Superior temporal gyrus (tissue), 1 donor: Measurements from ENCODE around the gene RBCK1.
"Not testable (repeated sequence)": the region's sequence is repeated elsewhere in the genome, so short reads cannot be mapped to it uniquely, and the experiment has no call there.

Experiments used
- DNase-seq: peaks from one replicate; pipeline ENCODE4 v3.0.0-alpha.2; 2016; ENCODE audit errors: extremely low spot score

Gene RBCK1

DNA sequence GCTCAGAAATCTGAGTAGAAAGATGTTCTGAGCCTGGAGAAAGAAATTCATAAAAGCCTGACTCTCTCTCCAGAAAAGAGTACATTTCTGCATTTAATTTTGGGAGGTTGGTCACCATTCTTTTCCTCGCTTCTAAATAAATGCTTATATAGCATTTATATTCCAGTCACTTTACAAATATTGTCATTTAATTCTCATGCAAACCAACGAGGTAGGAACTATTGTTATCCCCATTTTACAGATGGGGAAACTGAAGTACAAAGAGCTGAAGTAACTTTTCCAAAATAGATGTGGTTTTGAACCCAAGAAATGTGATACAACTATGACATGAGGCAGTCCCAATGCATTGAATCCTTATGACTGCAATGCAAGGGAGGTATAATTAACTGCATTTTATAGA, 32.0 kb upstream of the RBCK1 start:
- no peak for DNase-seq

DNA sequence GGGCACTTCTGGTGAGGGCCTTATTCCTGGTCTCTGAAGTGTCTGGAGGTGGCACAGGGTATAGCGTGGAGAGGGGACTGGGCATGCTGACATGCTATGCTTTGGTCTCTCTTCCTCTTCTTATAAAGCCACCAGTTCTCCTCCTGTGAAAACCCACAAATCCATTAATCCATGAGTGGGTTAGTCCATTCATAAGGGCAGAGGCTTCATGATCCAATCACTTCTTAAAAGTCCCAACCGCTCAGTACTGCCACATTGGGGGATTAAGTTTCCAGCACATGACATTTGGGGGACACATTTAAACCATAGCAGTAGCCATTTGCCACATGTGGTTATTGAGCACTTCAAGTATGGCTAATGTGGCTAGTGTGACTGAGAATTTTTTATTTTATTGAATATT, 31.3 kb upstream of the RBCK1 start:
- no peak for DNase-seq

DNA sequence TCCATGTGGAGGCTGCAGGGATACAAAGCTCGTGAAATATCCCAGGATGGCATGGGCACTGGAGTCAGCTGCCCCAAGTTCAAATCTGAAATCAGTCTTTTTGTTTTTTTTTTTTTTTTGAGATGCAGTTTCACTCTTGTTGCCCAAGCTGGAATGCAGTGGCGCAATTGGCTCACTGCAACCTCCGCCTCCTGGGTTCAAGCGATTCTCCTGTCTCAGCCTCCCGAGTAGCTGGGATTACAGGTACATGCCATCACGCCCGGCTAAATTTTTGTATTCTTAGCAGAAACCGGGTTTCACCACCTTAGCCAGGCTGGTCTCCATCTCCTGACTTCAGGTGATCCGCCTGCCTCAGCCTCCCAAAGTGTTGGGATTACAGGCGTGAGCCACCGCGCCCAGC, 30.5 kb upstream of the RBCK1 start:
- not testable (repeated sequence) for DNase-seq

DNA sequence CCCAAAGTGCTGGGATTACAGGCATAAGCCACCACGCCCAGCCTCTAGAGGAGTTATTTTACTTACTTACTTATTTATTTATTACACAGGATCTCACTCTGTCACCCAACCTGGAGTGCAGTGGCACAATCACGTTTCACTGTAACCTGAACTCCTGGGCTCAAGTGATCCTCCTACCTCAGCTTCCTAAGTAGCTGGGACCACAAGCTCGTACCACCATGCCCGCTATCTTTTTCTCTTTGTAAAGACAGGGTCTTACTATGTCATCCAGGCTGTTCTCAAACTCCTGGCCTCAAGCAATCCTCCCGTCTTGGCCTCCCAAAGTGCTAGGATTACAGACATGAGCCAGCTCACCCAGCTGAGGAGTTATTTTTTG, 29.1 kb upstream of the RBCK1 start:
- DNase-seq = no peak

DNA sequence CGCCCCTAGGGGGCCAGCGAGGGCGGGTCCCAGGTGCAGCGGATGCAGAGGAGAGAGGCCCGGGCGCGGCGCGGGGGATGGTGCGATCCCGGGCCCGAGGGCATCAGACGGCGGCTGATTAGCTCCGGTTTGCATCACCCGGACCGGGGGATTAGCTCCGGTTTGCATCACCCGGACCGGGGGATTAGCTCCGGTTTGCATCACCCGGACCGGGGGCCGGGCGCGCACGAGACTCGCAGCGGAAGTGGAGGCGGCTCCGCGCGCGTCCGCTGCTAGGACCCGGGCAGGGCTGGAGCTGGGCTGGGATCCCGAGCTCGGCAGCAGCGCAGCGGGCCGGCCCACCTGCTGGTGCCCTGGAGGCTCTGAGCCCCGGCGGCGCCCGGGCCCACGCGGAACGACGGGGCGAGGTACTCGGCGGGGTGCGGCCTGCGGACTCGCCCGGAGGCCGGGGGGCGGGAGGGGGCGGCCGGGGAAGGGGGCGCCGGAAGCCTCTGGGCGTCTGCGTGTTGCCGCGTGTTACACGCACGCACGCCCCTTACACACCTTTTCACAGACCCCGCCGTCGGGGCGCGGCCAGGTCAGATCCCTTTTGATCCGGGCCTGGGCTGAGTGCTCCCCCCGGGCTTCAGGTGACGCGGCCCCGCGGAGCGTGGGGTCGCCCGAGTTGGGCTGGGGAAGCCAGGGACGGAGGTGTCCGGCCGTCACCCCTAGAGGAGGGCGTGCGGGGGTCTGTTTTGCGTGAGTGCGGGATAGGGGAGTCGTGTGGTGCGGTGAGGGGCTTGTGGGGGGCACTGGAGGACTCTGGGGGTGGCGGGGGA, 27.1 kb upstream of the RBCK1 start:
- DNase-seq = no peak

DNA sequence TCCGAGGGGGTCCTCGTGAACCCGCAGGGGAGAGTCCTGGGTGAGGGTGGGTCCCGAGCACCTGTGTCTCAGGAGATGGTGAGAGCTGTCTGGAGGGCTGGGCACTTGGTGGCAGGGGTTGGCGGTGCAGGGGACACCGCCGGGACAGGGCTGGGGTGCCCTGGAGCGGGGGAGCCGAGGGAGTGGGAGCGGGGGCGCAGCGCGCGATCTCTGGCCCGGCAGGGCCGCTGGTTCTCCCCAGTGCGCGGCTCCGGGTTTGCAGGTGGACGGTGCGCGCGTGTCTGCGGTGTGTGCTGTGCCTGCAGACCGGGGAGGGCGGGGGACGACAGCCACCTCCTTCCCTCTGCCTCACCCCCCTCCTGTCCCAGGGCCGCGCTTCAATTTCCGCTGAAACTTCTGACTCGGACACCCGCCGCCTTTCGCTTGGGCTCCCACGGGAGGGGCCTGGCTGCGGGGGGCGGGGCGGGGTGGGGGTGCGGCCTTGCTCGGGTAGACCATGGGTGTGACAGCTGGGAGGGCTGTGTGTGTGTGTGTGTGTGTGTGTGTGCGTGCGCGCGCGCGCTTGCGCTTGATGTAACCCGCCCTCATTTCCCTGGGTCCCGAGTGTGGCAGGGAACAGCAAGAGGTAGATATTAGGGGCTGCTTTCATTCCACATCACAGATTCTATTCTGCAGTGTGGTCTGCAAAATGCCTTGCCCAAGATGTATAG, 26.4 kb upstream of the RBCK1 start:
- no peak for DNase-seq

DNA sequence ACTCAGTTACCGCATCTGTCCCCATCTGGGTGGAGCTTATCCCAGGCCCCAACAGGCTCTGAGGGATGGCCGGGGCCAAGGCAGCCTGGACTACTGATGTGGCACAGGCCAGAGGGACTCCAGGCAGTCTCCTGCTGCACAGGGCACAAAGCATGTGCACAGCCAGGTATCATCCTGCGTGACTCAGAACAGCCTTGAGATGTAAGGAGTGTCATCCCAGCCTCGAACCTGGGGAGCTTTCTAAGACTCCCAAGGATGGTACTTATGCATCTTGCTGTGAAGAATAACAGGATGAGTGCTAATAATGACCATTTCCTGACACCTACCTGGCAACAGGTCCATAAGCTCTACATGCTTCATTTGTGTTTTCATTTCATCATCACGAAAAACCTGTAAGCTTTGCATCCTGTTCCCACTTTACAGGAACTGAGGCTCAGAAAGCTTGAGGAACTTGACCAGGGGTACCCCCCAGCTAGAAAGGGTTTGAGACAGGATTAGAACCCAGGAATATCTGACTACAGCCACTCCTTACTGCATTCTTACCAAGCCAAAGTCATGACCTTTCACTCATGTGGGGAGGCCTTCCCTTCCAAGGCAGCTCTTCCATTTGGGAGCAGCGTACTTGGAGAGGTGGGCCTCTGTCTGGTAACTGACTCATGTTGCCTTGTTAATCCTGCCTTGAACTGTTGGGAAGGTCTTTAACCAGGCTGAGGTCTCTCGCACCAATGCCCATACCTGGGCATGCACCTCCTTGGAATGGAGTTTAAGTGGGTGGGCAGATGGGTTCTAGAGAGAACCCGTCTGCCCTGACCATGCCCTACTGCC, 25.6 kb upstream of the RBCK1 start:
- no peak for DNase-seq

DNA sequence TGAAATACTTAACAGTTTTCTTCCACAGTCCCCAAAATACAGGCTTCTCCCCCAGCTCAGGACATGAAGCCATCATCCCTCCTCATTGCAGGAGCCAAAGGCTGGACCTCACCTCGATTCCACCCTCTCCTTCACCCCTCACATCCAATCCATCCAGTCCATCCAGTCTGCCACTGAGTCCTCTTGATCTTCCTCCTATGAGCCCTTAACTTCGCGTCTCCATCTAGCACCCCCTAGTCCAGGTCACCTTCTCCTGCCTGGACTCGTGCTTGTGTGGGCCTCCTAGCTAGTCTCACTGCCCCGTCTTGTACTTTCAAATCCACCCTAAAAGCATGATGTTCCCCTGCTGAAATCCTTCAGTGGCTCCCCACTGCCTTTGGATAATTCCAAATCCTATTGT, 24.2 kb upstream of the RBCK1 start:
- no peak for DNase-seq

DNA sequence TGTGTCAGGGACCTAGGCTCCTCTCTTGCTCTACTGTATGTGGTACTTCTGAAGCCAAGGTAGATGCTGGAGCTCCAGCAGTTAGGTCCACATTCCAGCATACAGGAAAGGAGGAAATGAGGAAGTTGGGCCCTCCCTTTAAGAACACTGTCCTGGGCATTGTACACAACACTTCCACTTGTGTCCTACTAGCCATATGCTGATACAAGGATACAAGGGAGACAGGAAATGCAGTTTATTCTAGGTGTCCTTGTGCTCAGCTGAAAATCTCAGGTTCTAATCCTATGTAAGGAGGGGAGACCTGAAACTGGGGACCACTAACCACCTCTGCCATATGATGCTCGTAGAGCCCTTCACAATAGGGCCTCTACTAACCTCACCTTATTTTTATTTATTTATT, 23.4 kb upstream of the RBCK1 start:
- DNase-seq = no peak

DNA sequence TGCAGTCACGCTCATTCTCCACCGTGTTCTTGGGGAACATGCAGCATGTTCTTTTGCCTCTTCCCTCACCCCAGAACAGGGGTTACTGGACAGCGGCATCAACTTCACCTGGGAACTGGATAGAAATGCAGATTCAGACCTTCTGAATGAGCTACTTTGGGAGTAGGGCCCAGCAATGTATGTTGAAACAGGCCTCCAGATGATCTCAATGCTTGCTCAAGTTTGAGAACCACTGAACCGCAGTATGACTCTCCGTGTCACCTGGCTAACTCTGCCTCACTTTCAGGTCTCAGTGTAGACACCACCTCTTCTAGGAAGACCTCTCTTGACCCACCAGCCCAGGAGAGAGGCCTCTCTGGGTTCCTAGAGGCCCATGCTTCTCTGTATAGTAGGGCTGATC, 22.7 kb upstream of the RBCK1 start:
- DNase-seq = no peak

DNA sequence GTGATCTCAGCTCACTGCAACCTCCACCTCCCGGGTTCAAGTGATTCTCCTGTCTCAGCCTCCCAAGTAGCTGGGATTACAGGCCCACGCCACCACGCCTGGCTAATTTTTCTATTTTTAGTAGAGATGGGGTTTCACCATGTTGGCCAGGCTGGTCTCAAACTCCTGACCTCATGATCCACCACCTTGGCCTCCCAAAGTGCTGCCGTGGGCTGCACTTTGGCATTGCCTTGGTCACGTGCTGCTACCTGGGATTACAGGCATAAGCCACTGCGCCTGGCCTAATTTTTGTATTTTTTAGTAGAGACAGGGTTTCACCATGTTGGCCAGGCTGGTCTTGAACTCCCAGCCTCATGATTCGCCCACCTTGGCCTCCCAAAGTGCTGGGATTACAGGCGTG, 21.5 kb upstream of the RBCK1 start:
- not testable (repeated sequence) for DNase-seq

DNA sequence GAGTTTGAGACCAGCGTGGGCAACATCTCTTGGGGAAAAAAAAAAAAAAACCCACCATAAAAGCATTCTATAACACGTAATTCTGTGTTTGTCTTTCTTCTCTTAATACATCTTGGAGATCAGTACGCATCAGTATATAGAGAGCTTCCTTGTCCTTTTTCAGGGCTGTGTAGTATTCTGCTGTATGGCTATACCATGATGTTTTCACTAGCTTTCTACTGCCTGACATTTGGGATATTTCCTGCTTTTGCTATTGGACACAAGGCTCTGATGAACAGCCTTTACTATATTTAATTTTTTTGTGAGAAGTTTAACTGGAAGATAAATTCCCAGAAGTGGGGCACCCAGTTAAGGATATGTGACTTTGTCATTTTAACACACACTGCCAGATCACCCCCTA, 20.6 kb upstream of the RBCK1 start:
- DNase-seq = no peak

DNA sequence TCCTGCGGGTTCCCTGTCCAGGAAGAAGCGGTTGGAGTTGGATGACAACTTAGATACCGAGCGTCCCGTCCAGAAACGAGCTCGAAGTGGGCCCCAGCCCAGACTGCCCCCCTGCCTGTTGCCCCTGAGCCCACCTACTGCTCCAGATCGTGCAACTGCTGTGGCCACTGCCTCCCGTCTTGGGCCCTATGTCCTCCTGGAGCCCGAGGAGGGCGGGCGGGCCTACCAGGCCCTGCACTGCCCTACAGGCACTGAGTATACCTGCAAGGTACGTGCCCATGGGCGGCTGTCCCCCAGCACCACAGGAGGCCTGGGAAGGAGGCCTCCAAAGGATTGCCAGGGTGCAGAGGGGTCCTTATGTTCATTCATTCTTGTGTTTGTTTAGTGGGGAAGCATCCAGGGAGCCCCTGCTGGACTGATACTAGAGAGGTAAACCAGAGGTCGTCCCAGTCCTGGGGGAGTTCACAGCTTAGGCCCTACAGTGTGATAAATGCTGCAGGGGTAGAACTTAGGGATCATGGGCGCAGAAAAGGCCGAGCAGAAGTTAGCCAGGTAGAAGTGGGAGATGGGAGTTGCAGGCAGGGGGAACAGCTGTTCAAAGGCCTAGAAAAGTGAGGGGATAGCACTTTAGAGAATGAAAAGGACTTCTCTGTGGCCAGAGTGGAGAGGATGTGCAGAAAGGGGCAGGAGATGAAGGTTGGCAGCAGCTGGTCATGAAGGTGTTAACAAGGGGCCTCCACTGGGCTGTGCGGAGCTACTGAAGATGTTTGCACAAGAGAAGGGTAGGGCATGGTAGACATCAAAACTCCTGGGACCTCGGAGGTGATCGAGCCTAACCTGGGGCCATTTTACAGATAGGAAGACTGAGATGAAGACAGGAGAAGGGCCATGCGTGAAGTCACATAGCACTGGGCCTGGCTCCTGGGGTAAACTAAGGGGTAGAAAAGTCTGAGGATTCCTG, 19.8 kb upstream of the RBCK1 start:
- DNase-seq = no peak

DNA sequence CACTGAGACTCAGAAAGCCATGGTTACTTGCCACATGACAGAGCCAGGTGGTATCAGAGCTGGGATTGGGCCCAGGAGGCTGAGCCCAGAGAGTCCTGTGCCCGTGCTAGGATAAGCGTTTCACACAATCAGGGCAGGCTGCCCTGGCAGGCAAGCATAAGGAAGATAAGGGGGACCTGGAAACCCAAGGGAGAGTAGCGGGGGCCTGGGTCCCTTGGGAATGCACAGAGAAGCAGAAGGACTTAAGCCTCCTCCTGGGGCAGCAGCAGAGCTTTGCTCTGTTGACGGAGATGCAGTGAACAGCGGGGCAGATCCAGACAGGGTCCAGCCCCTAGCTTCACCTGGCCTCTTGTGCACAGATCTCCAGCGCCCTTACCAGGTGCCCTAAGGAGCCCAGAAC, 18.9 kb upstream of the RBCK1 start:
- DNase-seq = no peak

DNA sequence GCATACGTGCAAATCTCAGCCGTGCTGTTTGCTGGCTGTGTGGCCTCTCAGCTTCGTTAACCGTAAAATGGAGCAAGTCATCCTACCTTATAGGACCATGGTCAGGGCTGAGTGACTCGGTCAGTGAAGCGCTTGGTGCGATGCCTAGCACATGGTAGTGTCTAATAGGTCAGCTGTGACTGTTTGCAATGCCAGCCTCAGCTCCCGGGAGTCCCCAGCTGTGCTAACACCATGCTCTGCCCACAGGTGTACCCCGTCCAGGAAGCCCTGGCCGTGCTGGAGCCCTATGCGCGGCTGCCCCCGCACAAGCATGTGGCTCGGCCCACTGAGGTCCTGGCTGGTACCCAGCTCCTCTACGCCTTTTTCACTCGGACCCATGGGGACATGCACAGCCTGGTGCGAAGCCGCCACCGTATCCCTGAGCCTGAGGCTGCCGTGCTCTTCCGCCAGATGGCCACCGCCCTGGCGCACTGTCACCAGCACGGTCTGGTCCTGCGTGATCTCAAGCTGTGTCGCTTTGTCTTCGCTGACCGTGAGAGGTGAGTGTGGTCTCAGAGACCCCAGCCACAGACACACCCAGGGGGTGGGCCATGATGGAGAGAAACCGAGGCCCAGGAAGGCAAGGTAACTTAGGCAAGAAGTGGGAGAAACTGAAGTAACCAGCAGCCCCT, 16.9 kb upstream of the RBCK1 start:
- DNase-seq = no peak

DNA sequence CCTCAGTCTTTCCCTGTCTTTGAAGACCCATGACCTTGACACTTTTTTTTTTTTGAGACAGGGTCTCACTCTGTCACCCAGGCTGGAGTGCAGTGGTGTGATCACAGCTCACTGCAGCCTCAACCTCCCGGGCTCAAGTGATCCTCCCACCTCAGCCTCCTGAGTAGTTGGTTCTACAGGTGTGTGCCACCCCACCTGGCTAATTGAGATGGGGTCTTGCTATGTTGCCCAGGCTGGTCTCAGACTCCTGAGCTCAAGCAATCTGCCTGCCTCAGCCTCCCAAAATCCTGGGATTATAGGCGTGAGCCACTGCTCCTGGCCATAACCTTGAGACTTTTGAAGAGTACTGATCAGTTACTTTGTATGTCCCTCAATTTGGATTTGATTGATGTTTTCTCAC, 14.8 kb upstream of the RBCK1 start:
- DNase-seq = not testable (repeated sequence)

DNA sequence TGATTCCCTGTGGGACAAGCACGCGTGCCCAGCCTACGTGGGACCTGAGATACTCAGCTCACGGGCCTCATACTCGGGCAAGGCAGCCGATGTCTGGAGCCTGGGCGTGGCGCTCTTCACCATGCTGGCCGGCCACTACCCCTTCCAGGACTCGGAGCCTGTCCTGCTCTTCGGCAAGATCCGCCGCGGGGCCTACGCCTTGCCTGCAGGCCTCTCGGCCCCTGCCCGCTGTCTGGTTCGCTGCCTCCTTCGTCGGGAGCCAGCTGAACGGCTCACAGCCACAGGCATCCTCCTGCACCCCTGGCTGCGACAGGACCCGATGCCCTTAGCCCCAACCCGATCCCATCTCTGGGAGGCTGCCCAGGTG, 11.9 kb upstream of the RBCK1 start:
- no peak for DNase-seq

DNA sequence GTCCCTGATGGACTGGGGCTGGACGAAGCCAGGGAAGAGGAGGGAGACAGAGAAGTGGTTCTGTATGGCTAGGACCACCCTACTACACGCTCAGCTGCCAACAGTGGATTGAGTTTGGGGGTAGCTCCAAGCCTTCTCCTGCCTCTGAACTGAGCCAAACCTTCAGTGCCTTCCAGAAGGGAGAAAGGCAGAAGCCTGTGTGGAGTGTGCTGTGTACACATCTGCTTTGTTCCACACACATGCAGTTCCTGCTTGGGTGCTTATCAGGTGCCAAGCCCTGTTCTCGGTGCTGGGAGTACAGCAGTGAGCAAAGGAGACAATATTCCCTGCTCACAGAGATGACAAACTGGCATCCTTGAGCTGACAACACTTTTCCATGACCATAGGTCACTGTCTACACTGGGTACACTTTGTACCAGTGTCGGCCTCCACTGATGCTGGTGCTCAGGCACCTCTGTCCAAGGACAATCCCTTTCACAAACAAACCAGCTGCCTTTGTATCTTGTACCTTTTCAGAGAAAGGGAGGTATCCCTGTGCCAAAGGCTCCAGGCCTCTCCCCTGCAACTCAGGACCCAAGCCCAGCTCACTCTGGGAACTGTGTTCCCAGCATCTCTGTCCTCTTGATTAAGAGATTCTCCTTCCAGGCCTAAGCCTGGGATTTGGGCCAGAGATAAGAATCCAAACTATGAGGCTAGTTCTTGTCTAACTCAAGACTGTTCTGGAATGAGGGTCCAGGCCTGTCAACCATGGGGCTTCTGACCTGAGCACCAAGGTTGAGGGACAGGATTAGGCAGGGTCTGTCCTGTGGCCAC, 11.3 kb upstream of the RBCK1 start:
- DNase-seq = no peak

DNA sequence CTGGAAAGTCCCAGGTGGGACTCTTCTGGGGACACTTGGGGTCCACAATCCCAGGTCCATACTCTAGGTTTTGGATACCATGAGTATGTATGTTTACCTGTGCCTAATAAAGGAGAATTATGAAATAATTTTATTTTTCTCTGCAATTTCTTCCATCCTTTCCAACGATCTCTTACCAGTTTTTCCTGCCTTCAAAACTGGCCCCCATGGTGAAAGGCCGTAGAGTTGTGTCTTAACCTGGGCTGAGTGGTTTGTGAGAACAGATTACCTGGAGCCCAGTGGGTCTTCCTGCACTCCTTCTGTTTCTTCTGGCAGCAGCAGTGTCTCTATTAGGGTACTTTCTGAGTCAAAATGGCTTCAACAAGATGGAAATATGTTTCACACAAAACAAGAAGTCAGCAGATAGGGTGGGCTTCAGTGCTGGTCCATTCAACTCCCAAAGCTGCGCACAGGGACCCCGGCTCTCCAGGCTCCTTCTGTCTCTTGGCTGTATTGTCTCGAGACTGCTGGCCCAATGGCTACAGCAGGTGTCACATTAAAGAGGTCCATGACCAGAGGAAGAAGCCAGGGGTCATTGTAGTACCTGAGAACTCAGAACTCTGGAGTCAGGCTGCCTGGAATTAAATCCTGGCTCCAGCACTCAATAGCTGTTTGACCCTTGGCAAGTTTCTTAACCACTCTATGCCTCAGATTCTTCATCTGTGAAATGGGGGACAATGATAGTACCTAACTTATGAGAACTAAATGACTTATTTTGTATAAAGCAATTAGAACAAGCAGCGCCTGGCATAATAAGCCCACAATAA, 10.5 kb upstream of the RBCK1 start:
- no peak for DNase-seq
